ENCODE data around the gene RPL37.

Gene RPL37

GRCh38 chr5:40784027-40784653 is 50.9 kb downstream of the RPL37 start:
- Histone ChIP-seq H4K91ac (ENCODE audit: low read depth, low read length) (no peak overlapping the region), H3K79me1 (ENCODE audit: low read length) (no peaks in the 10 kb centered on the region), H2BK120ac (ENCODE audit: insufficient read depth, low read length, poor library complexity) (no peak overlapping the region), H2AFZ (ENCODE audit: insufficient read depth, low read length, poor library complexity) (no peak overlapping the region), H3K4me1 (ENCODE audit: control insufficient read depth in 1 of 2, insufficient read depth in 2 of 2, low read length in 2 of 2) (peaks cover 0 to 2% of the 10 kb centered on the region in 2 experiments), H4K8ac (ENCODE audit: low read depth, low read length) (no peak overlapping the region), H3K27ac (ENCODE audit: low read depth, low read length) (no peak overlapping the region), H3K4ac (ENCODE audit: low read depth, low read length) (peak overlapping the region; percentile 62), H3K36me3 (ENCODE audit: control insufficient read depth in 1 of 2, insufficient read depth in 2 of 2, low read length in 2 of 2) (peaks cover 0 to 2% of the 10 kb centered on the region in 2 experiments), H3K4me2 (ENCODE audit: low read length) (no peak overlapping the region), H3K4me3 (ENCODE audit: low read depth, low read length) (no peak overlapping the region), H2AK5ac (ENCODE audit: low read length) (no peak overlapping the region), H3K23ac (ENCODE audit: low read length) (no peak overlapping the region), H3K9me3 (ENCODE audit: insufficient read depth, low read depth, low read length) (no peaks in the 10 kb centered on the region), H2BK12ac (ENCODE audit: low read length) (no peak overlapping the region), H3K18ac (ENCODE audit: low read length) (no peak overlapping the region), H3K14ac (ENCODE audit: low read length) (no peak overlapping the region), H4K12ac (ENCODE audit: low read depth, low read length) (no peak overlapping the region), H3K79me2 (ENCODE audit: control insufficient read depth, insufficient read depth, low read length, poor library complexity) (peaks cover 3% of the 10 kb centered on the region), H2BK5ac (ENCODE audit: low read depth, low read length, poor library complexity) (no peak overlapping the region), H3K27me3 (ENCODE audit: insufficient read depth, low read length) (no peaks in the 10 kb centered on the region), H3K9ac (ENCODE audit: low read length) (no peak overlapping the region)
- DNase-seq = no peak
- whole genome bisulfite sequencing (ENCODE audit: extremely low coverage, insufficient coverage, insufficient read length) = 100% methylated on average over 1 of the region's 1 CpG

- no peak overlapping the region for H3K23ac ChIP-seq (ENCODE audit: low read length)
- H3K4ac ChIP-seq (ENCODE audit: low read depth, low read length) = peak overlapping the region; percentile 21
- peaks cover 0 to 2% of the 10 kb centered on the region in 2 experiments for H3K4me1 ChIP-seq (ENCODE audit: control insufficient read depth in 1 of 2, insufficient read depth in 2 of 2, low read length in 2 of 2)
- no peak overlapping the region for H2AK5ac ChIP-seq (ENCODE audit: low read length)
- no peak for DNase-seq
- H2BK12ac ChIP-seq (ENCODE audit: low read length) = no peak overlapping the region
- no peak overlapping the region for H2AFZ ChIP-seq (ENCODE audit: insufficient read depth, low read length, poor library complexity)
- H4K12ac ChIP-seq (ENCODE audit: low read depth, low read length) = no peak overlapping the region
- no peaks in the 10 kb centered on the region for H3K27me3 ChIP-seq (ENCODE audit: insufficient read depth, low read length)
- no peak overlapping the region for H3K14ac ChIP-seq (ENCODE audit: low read length)
- no peak overlapping the region for H3K27ac ChIP-seq (ENCODE audit: low read depth, low read length)
- H3K4me3 ChIP-seq (ENCODE audit: low read depth, low read length) = no peak overlapping the region
- no peak overlapping the region for H3K18ac ChIP-seq (ENCODE audit: low read length)
- no peak overlapping the region for H2BK120ac ChIP-seq (ENCODE audit: insufficient read depth, low read length, poor library complexity)
- no peak overlapping the region for H3K4me2 ChIP-seq (ENCODE audit: low read length)
- no peaks in the 10 kb centered on the region for H3K79me1 ChIP-seq (ENCODE audit: low read length)
- no peak overlapping the region for H3K9ac ChIP-seq (ENCODE audit: low read length)
- H4K8ac ChIP-seq (ENCODE audit: low read depth, low read length) = no peak overlapping the region
- H3K9me3 ChIP-seq (ENCODE audit: insufficient read depth, low read depth, low read length) = no peaks in the 10 kb centered on the region
- H3K36me3 ChIP-seq (ENCODE audit: control insufficient read depth in 1 of 2, insufficient read depth in 2 of 2, low read length in 2 of 2) = no peaks in the 10 kb centered on the region
- peaks cover 3% of the 10 kb centered on the region for H3K79me2 ChIP-seq (ENCODE audit: control insufficient read depth, insufficient read depth, low read length, poor library complexity)
- H2BK5ac ChIP-seq (ENCODE audit: low read depth, low read length, poor library complexity) = no peak overlapping the region
- no peak overlapping the region for H4K91ac ChIP-seq (ENCODE audit: low read depth, low read length)
These were observed 53.1 kb downstream of the RPL37 start for GRCh38 chr5:40781843-40782409.

GRCh38 chr5:40780858-40781257 is 54.2 kb downstream of the RPL37 start:
- H4K8ac ChIP-seq (ENCODE audit: low read depth, low read length) = no peak overlapping the region
- no peak overlapping the region for H4K12ac ChIP-seq (ENCODE audit: low read depth, low read length)
- no peak overlapping the region for H3K18ac ChIP-seq (ENCODE audit: low read length)
- no peaks in the 10 kb centered on the region for H3K9me3 ChIP-seq (ENCODE audit: insufficient read depth, low read depth, low read length)
- no peak overlapping the region for H3K4me3 ChIP-seq (ENCODE audit: low read depth, low read length)
- H3K4me2 ChIP-seq (ENCODE audit: low read length) = no peak overlapping the region
- no peak overlapping the region for H3K14ac ChIP-seq (ENCODE audit: low read length)
- H2AFZ ChIP-seq (ENCODE audit: insufficient read depth, low read length, poor library complexity) = no peak overlapping the region
- no peaks in the 10 kb centered on the region for H3K79me1 ChIP-seq (ENCODE audit: low read length)
- 100% methylated on average over 1 of the region's 3 CpGs for WGBS (ENCODE audit: extremely low coverage, insufficient coverage, insufficient read length)
- H3K4me1 ChIP-seq (ENCODE audit: control insufficient read depth in 1 of 2, insufficient read depth in 2 of 2, low read length in 2 of 2) = peaks cover 0 to 2% of the 10 kb centered on the region in 2 experiments
- no peak overlapping the region for H4K91ac ChIP-seq (ENCODE audit: low read depth, low read length)
- no peak overlapping the region for H3K9ac ChIP-seq (ENCODE audit: low read length)
- H2BK5ac ChIP-seq (ENCODE audit: low read depth, low read length, poor library complexity) = no peak overlapping the region
- H3K36me3 ChIP-seq (ENCODE audit: control insufficient read depth in 1 of 2, insufficient read depth in 2 of 2, low read length in 2 of 2) = no peaks in the 10 kb centered on the region
- peak overlapping the region; percentile 91 for H3K4ac ChIP-seq (ENCODE audit: low read depth, low read length)
- peaks cover 3% of the 10 kb centered on the region for H3K79me2 ChIP-seq (ENCODE audit: control insufficient read depth, insufficient read depth, low read length, poor library complexity)
- H3K27me3 ChIP-seq (ENCODE audit: insufficient read depth, low read length) = no peaks in the 10 kb centered on the region
- H2AK5ac ChIP-seq (ENCODE audit: low read length) = no peak overlapping the region
- no peak overlapping the region for H3K27ac ChIP-seq (ENCODE audit: low read depth, low read length)
- H2BK120ac ChIP-seq (ENCODE audit: insufficient read depth, low read length, poor library complexity) = no peak overlapping the region
- no peak overlapping the region for H2BK12ac ChIP-seq (ENCODE audit: low read length)
- no peak for DNase-seq
- no peak overlapping the region for H3K23ac ChIP-seq (ENCODE audit: low read length)

- Histone ChIP-seq H2BK12ac (ENCODE audit: low read length) (no peak overlapping the region), H3K18ac (ENCODE audit: low read length) (no peak overlapping the region), H3K27ac (ENCODE audit: low read depth, low read length) (no peak overlapping the region), H4K12ac (ENCODE audit: low read depth, low read length) (no peak overlapping the region), H3K23ac (ENCODE audit: low read length) (no peak overlapping the region), H3K36me3 (ENCODE audit: control insufficient read depth in 1 of 2, insufficient read depth in 2 of 2, low read length in 2 of 2) (no peaks in the 10 kb centered on the region), H3K9ac (ENCODE audit: low read length) (no peak overlapping the region), H3K79me2 (ENCODE audit: control insufficient read depth, insufficient read depth, low read length, poor library complexity) (peaks cover 3% of the 10 kb centered on the region), H2AK5ac (ENCODE audit: low read length) (no peak overlapping the region), H3K4me3 (ENCODE audit: low read depth, low read length) (no peak overlapping the region), H3K4me2 (ENCODE audit: low read length) (no peak overlapping the region), H3K4ac (ENCODE audit: low read depth, low read length) (peak overlapping the region; percentile 91), H2BK5ac (ENCODE audit: low read depth, low read length, poor library complexity) (no peak overlapping the region), H2AFZ (ENCODE audit: insufficient read depth, low read length, poor library complexity) (no peak overlapping the region), H3K27me3 (ENCODE audit: insufficient read depth, low read length) (no peaks in the 10 kb centered on the region), H4K91ac (ENCODE audit: low read depth, low read length) (no peak overlapping the region), H3K4me1 (ENCODE audit: control insufficient read depth in 1 of 2, insufficient read depth in 2 of 2, low read length in 2 of 2) (peaks cover 0 to 2% of the 10 kb centered on the region in 2 experiments), H3K79me1 (ENCODE audit: low read length) (no peaks in the 10 kb centered on the region), H3K14ac (ENCODE audit: low read length) (no peak overlapping the region), H3K9me3 (ENCODE audit: insufficient read depth, low read depth, low read length) (no peaks in the 10 kb centered on the region), H2BK120ac (ENCODE audit: insufficient read depth, low read length, poor library complexity) (no peak overlapping the region), H4K8ac (ENCODE audit: low read depth, low read length) (no peak overlapping the region)
- peak in 1 of 2 donors; percentile 54 for DNase-seq
- WGBS (ENCODE audit: extremely low coverage, insufficient coverage, insufficient read length) = no CpG with 5 or more reads among the region's 5 CpGs
These were observed 54.8 kb downstream of the RPL37 start for GRCh38 chr5:40780199-40780598.
